HS-27A (cell line): ENCODE measurements around the gene PCLO.
"Not testable (repeated sequence)": the region's sequence is repeated elsewhere in the genome, so short reads cannot be mapped to it uniquely, and the experiment has no call there.

Source experiments
- DNase-seq: peaks from one replicate; pipeline ENCODE4 v3.0.0-alpha.2; 2012; ENCODE audit warnings: low read depth, missing footprints

Gene PCLO

DNA sequence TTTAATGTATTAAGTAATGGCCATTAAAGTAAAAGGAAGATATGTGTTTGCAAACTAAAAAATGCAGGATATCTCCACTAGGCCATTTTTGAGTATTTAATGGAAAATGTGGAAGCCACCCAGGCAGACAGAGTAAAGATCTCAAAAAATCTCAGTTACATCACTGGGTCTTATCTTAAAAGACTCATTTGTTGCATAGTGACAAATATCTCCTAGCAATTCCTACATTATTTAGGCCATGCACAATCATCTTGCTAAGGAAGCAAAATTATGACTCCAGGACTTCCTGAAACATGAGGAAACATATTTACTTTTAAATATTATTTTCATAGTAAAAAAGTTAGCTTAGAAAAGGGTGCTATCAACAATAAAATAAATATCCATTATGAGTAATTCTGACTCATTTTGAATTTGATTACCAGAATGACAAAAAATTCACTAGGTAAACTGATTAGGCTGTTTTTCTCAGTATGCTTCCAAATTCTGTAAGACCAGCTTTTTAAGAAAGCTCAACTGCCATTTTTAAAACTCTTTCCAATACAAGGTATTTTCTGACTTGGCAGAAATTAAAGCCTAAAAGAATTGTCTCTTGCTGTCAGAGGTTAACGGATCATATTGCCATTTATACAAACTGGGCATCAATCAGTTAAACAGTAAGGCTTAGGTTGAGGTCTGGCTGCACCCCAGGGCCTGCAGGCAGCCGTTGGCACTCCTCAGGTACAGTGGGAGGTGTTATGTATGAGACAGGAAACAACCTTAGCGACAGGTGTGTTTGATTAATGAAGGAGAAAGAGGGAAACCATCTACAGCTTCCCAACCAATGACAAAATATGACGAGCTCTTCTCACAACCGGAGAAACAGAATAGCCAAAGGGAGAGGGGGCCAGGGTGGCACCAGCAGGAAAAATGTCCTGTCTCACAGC lies 31.8 kb downstream of the PCLO start:
- no peak for DNase-seq

GRCh38 chr7:83130191-83130590 lies 32.5 kb downstream of the PCLO start:
- DNase-seq = no peak

DNA sequence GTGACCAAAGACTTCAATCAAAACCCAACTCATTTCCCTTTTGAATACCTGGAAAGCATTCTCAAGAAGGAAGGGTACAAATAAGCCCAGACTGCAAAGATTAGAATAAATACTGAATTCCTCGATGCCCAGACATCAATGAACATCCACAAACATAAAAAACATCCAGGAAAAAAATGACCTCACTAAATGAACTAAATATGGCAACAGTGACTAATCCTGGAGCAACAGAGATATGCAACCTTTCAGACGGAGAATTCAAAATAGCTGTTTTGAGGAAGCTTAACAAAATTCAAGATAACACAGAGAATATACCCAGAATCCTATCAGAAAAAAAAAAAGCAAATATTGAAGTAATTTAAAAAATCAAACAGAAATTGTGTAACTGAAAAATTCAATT lies 43.2 kb downstream of the PCLO start:
- DNase-seq = no peak

DNA sequence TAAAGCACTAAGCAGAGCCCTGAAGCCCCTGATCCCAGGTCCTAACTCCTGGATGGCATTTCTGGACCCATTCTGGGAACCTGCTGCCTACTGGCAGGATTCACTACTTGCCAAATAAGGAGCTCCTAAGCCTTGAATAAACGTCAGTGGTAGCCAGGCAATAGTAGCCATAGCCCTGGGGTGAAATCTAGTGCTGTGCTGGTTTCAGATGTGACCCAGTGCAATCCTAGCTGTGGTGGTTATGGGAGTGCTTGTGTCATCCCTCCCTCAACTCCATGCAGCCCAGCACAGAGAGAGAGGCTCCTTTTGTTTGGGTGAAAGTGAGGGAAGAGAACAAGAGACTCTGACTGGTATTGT lies 43.7 kb downstream of the PCLO start:
- DNase-seq = no peak

DNA sequence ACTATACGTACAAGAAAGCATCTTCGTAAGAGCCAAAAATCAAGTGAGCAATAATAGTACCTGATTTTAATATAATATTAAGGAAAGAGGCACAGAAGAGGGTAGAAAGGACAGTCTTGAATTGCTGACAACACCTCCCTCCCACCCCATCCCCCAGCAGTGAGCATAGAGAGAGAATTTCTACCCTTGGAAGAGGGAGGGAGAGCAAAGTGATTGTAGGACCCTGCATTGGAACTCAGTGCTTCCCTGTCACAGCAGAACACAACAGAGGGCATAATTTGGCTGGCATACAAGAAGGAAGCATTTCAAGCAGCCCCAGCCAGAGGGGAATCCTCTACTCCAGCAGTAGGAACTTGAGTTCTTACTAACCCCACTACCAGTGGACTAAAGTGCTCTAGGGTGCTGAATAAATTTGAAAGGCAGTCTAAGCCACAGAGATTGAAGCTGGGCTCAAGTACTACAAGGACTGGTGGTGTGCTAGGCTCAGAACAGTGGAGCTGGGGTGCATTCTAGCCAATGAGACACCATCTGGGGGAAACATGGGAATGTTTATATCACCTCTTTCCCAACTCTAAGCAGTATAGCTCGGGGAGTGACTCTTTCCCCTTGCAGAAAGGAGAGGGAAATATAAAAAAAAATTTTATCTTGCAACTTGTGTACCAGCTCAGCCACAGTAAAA lies 44.2 kb downstream of the PCLO start:
- no peak for DNase-seq

DNA sequence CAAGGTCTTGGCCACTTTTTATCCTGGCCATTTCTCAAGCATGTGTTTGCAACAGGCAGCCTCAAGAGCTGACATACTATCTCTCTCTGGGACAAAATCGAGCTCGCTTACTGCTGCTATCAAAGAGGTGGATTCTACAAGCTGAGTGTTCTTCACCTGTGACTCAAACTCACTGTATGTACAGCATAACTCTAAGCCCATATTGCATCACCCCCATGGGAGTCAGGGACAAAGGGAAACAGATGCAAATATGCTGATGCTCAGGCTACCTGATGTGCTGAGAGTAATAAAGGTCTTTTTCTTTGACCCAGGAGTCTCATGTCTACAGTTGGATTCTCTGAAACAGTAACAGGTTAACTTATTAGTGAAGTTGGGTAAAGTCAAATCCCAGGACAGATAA lies 45.2 kb downstream of the PCLO start:
- DNase-seq = no peak

DNA sequence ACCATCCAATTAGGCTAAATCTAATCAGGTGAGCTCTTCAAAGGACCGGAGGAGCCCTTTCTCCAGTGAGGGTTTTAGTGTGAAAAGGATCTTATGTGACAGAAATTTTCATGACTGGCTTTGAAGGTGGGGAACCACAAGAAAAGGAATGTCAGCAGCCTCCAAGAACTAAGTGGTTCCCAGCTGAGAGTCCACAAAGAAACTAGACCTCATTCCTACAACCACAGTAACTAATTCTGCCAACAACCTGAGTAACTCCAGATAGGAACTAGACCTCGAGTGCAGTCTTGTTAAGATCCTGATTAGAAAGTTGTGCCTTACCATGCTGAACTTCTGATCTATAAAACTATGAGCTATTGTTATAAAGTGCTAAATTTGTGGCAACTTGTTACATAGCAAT lies 51.3 kb downstream of the PCLO start:
- no peak for DNase-seq

DNA sequence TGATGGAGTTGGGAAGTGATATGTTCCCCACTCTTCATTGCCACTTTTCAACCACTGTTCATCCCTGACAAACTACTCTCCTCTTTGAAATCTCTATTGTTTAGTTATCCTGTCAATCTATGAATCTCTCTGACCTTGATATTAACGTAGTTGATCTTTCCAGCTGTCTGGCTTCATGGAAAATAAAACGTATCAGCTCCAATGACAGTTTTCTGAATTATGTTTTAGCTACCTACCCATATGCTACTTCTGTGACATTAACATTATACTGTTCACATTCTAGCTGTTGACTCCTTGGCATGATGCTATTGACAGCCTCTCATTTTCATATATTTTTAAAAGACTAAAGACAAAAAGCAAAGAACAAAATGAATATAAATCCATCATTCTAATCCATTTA lies 53.3 kb downstream of the PCLO start:
- no peak for DNase-seq

DNA sequence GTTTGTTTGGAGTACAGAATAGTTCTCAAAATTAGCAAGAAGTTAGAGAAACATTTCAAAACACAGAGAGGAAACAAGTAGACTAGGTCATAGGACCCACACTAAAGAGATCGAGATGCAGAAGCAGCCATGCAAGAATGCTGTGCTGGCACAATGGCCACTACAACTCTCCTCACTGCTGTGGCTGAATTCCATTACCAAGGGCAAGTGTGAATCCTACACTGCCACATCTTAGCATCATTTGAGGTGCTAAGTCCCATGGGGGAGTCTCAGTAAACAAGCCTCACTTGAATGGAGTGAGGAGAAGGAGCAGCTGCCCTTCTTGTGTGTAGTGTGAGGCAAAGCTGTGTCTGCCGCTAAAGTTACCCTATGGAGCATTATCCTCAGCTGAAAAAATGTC lies 56.7 kb downstream of the PCLO start:
- DNase-seq = no peak

DNA sequence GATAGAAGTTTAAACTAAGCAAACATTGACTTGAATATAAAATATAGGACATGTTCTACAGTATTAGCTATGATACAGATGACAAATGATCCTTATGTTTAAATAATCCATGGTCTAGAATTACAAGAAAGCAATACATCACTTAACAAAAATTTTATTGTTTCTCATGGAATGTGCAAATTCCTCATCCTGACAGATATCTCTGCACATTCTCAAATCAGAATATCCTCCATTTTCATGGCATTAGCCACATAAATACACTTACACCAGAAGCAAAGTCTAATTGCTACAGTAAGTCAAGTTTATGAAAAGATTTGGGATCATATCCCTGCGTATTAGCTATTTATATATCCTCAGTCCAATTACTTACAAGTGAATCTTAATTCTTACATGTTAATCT lies 57.6 kb downstream of the PCLO start:
- DNase-seq = no peak

- no peak for DNase-seq
Observed at GRCh38 chr7:83101530-83101929, 61.2 kb downstream of the PCLO start.

GRCh38 chr7:83096065-83096580 lies 66.6 kb downstream of the PCLO start:
- no peak for DNase-seq

DNA sequence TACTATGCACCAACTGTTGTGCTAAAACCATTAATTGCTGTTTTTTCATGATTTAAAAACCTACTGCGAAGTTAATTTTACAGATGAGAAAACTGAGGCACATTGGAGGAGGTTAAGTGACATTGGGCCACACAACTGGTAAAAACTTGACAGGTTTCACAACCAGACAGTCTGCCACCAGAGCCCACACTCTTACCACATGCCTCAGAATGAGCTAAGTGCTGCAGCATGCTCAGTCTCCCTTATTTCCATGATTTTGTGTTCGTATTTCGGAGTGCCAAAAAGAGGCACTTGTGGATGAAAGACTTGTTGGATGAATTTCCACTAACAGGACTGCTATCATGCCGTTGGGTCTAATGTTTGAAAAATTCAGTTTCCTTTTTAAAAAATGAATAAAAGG lies 77.4 kb downstream of the PCLO start:
- DNase-seq = no peak

DNA sequence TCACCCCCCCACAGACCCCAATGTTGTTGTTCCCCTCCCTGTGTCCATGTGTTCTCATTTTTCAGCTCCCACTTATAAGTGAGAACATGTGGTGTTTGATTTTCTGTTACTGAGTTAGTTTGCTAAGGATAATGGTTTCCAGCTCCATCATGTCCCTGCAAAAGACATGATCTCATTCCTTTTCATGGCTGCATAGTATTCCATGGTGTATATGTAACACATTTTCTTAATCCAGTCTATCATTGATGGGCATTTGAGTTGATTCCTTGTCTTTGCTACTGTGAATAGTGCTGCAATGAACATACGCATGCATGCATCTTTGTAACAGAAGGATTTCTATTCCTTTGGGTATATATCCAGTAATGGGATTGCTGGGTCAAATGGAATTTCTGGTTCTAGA lies 82.8 kb downstream of the PCLO start:
- DNase-seq = not testable (repeated sequence)

DNA sequence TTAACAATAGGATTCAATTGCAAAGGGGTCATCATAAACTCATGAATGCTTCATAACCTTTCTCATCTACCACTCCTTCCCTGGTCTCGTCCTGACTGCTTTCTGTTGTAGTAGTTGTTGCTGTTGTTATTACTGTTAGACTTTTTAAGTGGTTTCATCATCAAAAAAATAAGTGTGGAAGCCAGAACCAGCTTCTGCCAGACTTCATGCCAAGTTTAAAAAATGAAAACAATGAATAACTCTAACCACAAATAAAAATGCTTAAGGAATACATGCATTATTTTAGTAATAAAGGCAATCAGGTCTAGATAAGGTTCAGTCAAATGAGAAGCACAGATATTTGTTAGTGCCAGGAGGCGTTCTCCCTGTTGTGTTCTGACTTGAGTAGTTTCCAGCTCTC lies 85.4 kb downstream of the PCLO start:
- DNase-seq = no peak

GRCh38 chr7:83072576-83073517 lies 89.8 kb downstream of the PCLO start:
- no peak for DNase-seq

DNA sequence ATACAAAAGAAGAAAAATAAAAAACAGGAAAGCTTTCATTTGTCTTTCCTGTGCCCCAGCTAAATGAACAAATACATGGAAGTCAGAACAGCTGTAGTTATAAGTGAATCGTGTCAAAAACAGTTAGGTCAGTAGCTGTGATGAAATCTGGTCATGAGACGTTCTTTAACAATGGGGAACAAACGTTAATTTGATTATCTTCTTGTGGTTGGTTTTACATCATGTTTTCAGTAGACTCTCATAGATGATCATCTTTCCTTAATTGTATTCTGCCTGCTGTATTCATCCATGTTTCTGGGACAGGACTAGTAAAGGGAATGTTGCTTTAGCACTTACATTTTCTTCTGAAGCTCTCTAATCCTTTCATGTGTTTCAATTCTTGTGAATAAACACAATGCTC lies 97.0 kb downstream of the PCLO start:
- no peak for DNase-seq

DNA sequence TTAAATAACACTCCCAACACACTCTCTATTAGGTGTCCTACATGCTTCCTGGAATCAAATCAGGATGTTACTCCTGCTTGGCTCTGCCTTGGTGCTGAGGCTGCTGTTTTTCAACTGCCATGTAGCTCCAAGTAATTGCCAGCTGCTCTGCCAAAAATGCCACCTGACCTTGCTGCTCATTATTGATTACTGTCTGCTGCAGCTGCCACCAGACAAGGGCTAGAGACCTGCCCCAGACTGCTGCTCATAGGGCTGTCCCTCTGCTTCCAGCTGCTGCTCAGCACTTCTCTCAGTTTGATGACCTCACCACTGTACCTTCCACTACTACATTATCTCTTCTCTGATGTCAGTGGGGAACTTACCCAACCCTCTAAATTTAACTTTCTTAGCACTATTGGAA lies 102.5 kb downstream of the PCLO start:
- no peak for DNase-seq

DNA sequence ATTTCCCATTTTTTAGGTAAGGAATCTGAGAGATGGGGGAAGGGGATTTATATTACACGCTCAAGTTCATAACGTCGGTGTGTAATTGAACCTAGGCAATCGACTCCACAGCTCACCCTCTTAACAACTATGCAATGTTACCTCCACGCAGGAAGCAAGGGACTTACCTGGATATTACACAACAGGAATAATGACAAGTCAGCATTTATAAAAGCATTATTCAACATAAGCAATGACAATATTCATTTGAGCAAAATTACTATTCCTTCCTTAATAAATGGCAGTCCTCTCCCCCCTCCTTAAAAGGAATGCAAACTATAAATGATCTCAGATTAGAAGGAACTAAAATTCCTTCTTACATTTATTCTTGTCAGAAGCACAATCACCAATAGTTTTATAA lies 104.0 kb downstream of the PCLO start:
- no peak for DNase-seq

DNA sequence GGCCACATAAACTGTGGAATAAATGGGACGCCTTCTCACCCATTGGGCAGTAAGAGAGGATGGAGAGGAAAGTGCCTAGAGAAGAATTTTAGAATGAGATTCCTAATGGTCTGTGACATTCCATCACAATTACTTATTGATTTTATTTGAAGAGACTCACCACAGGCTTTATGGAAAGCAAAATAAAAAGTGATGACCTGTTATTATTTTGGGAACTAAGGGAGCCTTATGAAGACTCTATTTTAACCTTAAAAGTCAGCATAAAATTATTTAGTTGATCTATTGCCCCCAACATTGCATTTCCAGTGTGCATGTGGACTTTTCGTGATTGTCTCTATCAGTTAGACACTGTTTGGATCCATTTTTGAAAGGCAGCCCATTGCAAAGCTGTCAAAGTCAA lies 107.5 kb downstream of the PCLO start:
- DNase-seq = no peak

GRCh38 chr7:83054472-83054871 lies 108.2 kb downstream of the PCLO start:
- DNase-seq = no peak

DNA sequence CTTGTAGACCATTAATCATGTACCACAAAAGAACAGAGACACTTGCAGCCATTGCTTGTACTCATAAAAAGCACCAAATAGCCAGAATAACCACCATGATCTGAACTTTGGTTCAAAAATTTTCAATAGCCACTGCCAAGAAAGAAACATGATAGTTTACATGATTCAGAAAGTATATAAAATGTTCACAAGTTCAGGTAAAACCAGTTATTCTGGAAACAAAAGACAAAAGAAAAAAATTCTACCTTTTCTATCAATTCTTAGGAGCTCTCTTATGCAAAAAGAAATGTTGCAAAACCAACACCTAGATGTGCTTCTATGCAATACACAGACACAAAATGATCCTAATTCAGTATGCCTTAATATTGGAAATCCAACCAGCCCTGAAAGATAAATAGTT lies 108.7 kb downstream of the PCLO start:
- DNase-seq = no peak
